ENCODE measurements around the gene PLCZ1.
A peak's percentile ranks its signal among the peaks of the same experiment; 100 is the strongest.

Gene PLCZ1

GRCh38 chr12:18706798-18707197 is 31.0 kb downstream of the PLCZ1 start:
- H4K8ac ChIP-seq (ENCODE audit: low read length): no peak overlapping the region
- no peak overlapping the region for H3K9ac ChIP-seq (ENCODE audit: low read length)
- H3K36me3 ChIP-seq (ENCODE audit: control insufficient read depth in 1 of 2, insufficient read depth in 2 of 2, low read depth in 1 of 2, low read length in 2 of 2): no peaks in the 10 kb centered on the region
- H3K4me2 ChIP-seq (ENCODE audit: low read length, poor library complexity, severe bottlenecking): no peak overlapping the region
- 100% methylated on average over 1 of the region's 1 CpG for WGBS
- no peak overlapping the region for H3K23ac ChIP-seq (ENCODE audit: low read length in 2 of 2)
- H3K27ac ChIP-seq (ENCODE audit: low read length, poor library complexity, severe bottlenecking): no peak overlapping the region
- no peaks in the 10 kb centered on the region for H3K79me1 ChIP-seq (replicated peaks; ENCODE audit: low read length, poor library complexity, severe bottlenecking)
- DNase-seq: no peak
- H2BK15ac ChIP-seq (ENCODE audit: low read depth, poor library complexity, severe bottlenecking): no peak overlapping the region
- no peak overlapping the region for H2AK5ac ChIP-seq (ENCODE audit: low read length, severe bottlenecking)
- H2BK120ac ChIP-seq (ENCODE audit: low read depth, low read length): no peak overlapping the region
- H2BK12ac ChIP-seq (ENCODE audit: low read length in 2 of 2): no peak overlapping the region
- H3K4me3 ChIP-seq (ENCODE audit: insufficient read depth in 1 of 2, low read depth in 1 of 2, low read length in 2 of 2): no peak overlapping the region
- H3K14ac ChIP-seq (ENCODE audit: low read length in 2 of 2): no peak overlapping the region
- no peaks in the 10 kb centered on the region for H3K27me3 ChIP-seq (ENCODE audit: control insufficient read depth in 1 of 2, insufficient read depth in 1 of 2, low read length in 2 of 2)
- H3K4me1 ChIP-seq (ENCODE audit: control insufficient read depth, insufficient read depth, low read depth, low read length): peaks cover 4% of the 10 kb centered on the region
- peaks cover 3% of the 10 kb centered on the region for H3K9me3 ChIP-seq (ENCODE audit: control insufficient read depth, low read length)
- no peak overlapping the region for H4K91ac ChIP-seq (ENCODE audit: low read length)
- H2AFZ ChIP-seq (ENCODE audit: low read depth, low read length): no peak overlapping the region
- no peak overlapping the region for H3K4ac ChIP-seq (ENCODE audit: low read depth in 1 of 2, low read length in 2 of 2)
- H2BK5ac ChIP-seq (ENCODE audit: low read depth, low read length, poor library complexity, severe bottlenecking): no peak overlapping the region
- H3K18ac ChIP-seq (ENCODE audit: low read depth in 1 of 2, low read length in 2 of 2): no peak overlapping the region

- Histone ChIP-seq H3K27ac (ENCODE audit: low read length, poor library complexity, severe bottlenecking) (peak overlapping the region; percentile 86), H3K23ac (ENCODE audit: low read length in 2 of 2) (no peak overlapping the region), H3K79me1 (replicated peaks; ENCODE audit: low read length, poor library complexity, severe bottlenecking) (no peaks in the 10 kb centered on the region), H2BK15ac (ENCODE audit: low read depth, poor library complexity, severe bottlenecking) (no peak overlapping the region), H2AK5ac (ENCODE audit: low read length, severe bottlenecking) (no peak overlapping the region), H2BK12ac (ENCODE audit: low read length in 2 of 2) (no peak overlapping the region), H3K4me3 (ENCODE audit: insufficient read depth in 1 of 2, low read depth in 1 of 2, low read length in 2 of 2) (no peak overlapping the region), H3K9me3 (ENCODE audit: control insufficient read depth, low read length) (no peaks in the 10 kb centered on the region), H3K36me3 (ENCODE audit: control insufficient read depth in 1 of 2, insufficient read depth in 2 of 2, low read depth in 1 of 2, low read length in 2 of 2) (no peaks in the 10 kb centered on the region), H3K14ac (ENCODE audit: low read length in 2 of 2) (no peak overlapping the region), H3K27me3 (ENCODE audit: control insufficient read depth in 1 of 2, insufficient read depth in 1 of 2, low read length in 2 of 2) (no peaks in the 10 kb centered on the region), H3K9ac (ENCODE audit: low read length) (no peak overlapping the region), H3K4ac (ENCODE audit: low read depth in 1 of 2, low read length in 2 of 2) (no peak overlapping the region), H3K18ac (ENCODE audit: low read depth in 1 of 2, low read length in 2 of 2) (no peak overlapping the region), H4K91ac (ENCODE audit: low read length) (no peak overlapping the region), H2BK5ac (ENCODE audit: low read depth, low read length, poor library complexity, severe bottlenecking) (peak overlapping the region; percentile 24), H3K4me1 (ENCODE audit: control insufficient read depth, insufficient read depth, low read depth, low read length) (peaks cover 6% of the 10 kb centered on the region), H2AFZ (ENCODE audit: low read depth, low read length) (no peak overlapping the region), H4K8ac (ENCODE audit: low read length) (no peak overlapping the region), H2BK120ac (ENCODE audit: low read depth, low read length) (no peak overlapping the region), H3K4me2 (ENCODE audit: low read length, poor library complexity, severe bottlenecking) (no peak overlapping the region)
- 55% methylated on average over 2 of the region's 2 CpGs for WGBS
- DNase-seq: no peak
These were observed 33.9 kb downstream of the PLCZ1 start for GRCh38 chr12:18703911-18704310.

- no peak overlapping the region for H3K9ac ChIP-seq (ENCODE audit: low read length)
- no peak overlapping the region for H4K91ac ChIP-seq (ENCODE audit: low read length)
- no peak overlapping the region for H2BK5ac ChIP-seq (ENCODE audit: low read depth, low read length, poor library complexity, severe bottlenecking)
- no peak overlapping the region for H3K23ac ChIP-seq (ENCODE audit: low read length in 2 of 2)
- H3K4me1 ChIP-seq (ENCODE audit: control insufficient read depth, insufficient read depth, low read depth, low read length): peaks cover 6% of the 10 kb centered on the region
- no peaks in the 10 kb centered on the region for H3K79me1 ChIP-seq (replicated peaks; ENCODE audit: low read length, poor library complexity, severe bottlenecking)
- no peaks in the 10 kb centered on the region for H3K36me3 ChIP-seq (ENCODE audit: control insufficient read depth in 1 of 2, insufficient read depth in 2 of 2, low read depth in 1 of 2, low read length in 2 of 2)
- no CpG with 5 or more reads among the region's 2 CpGs for WGBS
- H4K8ac ChIP-seq (ENCODE audit: low read length): no peak overlapping the region
- H3K4ac ChIP-seq (ENCODE audit: low read depth in 1 of 2, low read length in 2 of 2): no peak overlapping the region
- no peak overlapping the region for H2BK15ac ChIP-seq (ENCODE audit: low read depth, poor library complexity, severe bottlenecking)
- no peaks in the 10 kb centered on the region for H3K27me3 ChIP-seq (ENCODE audit: control insufficient read depth in 1 of 2, insufficient read depth in 1 of 2, low read length in 2 of 2)
- no peak overlapping the region for H3K14ac ChIP-seq (ENCODE audit: low read length in 2 of 2)
- H3K4me2 ChIP-seq (ENCODE audit: low read length, poor library complexity, severe bottlenecking): no peak overlapping the region
- no peak overlapping the region for H3K4me3 ChIP-seq (ENCODE audit: insufficient read depth in 1 of 2, low read depth in 1 of 2, low read length in 2 of 2)
- H2BK120ac ChIP-seq (ENCODE audit: low read depth, low read length): no peak overlapping the region
- H3K18ac ChIP-seq (ENCODE audit: low read depth in 1 of 2, low read length in 2 of 2): no peak overlapping the region
- peak overlapping the region; percentile 91 for H3K27ac ChIP-seq (ENCODE audit: low read length, poor library complexity, severe bottlenecking)
- no peaks in the 10 kb centered on the region for H3K9me3 ChIP-seq (ENCODE audit: control insufficient read depth, low read length)
- no peak overlapping the region for H2AK5ac ChIP-seq (ENCODE audit: low read length, severe bottlenecking)
- no peak overlapping the region for H2AFZ ChIP-seq (ENCODE audit: low read depth, low read length)
- H2BK12ac ChIP-seq (ENCODE audit: low read length in 2 of 2): no peak overlapping the region
- DNase-seq: no peak
These were observed 34.5 kb downstream of the PLCZ1 start for GRCh38 chr12:18703321-18703720.

- Histone ChIP-seq H3K14ac (ENCODE audit: low read length in 2 of 2) (no peak overlapping the region), H3K4ac (ENCODE audit: low read depth in 1 of 2, low read length in 2 of 2) (no peak overlapping the region), H2BK120ac (ENCODE audit: low read depth, low read length) (no peak overlapping the region), H3K18ac (ENCODE audit: low read depth in 1 of 2, low read length in 2 of 2) (no peak overlapping the region), H3K9ac (ENCODE audit: low read length) (peak overlapping the region; percentile 79), H3K27ac (ENCODE audit: low read length, poor library complexity, severe bottlenecking) (no peak overlapping the region), H3K4me2 (ENCODE audit: low read length, poor library complexity, severe bottlenecking) (no peak overlapping the region), H3K9me3 (ENCODE audit: control insufficient read depth, low read length) (no peaks in the 10 kb centered on the region), H3K4me3 (ENCODE audit: insufficient read depth in 1 of 2, low read depth in 1 of 2, low read length in 2 of 2) (no peak overlapping the region), H4K91ac (ENCODE audit: low read length) (no peak overlapping the region), H3K36me3 (ENCODE audit: control insufficient read depth in 1 of 2, insufficient read depth in 2 of 2, low read depth in 1 of 2, low read length in 2 of 2) (no peaks in the 10 kb centered on the region), H2AFZ (ENCODE audit: low read depth, low read length) (no peak overlapping the region), H2BK5ac (ENCODE audit: low read depth, low read length, poor library complexity, severe bottlenecking) (no peak overlapping the region), H3K23ac (ENCODE audit: low read length in 2 of 2) (no peak overlapping the region), H2BK12ac (ENCODE audit: low read length in 2 of 2) (no peak overlapping the region), H3K4me1 (ENCODE audit: control insufficient read depth, insufficient read depth, low read depth, low read length) (peaks cover 6% of the 10 kb centered on the region), H4K8ac (ENCODE audit: low read length) (no peak overlapping the region), H2BK15ac (ENCODE audit: low read depth, poor library complexity, severe bottlenecking) (no peak overlapping the region), H3K27me3 (ENCODE audit: control insufficient read depth in 1 of 2, insufficient read depth in 1 of 2, low read length in 2 of 2) (no peaks in the 10 kb centered on the region), H3K79me1 (replicated peaks; ENCODE audit: low read length, poor library complexity, severe bottlenecking) (no peaks in the 10 kb centered on the region), H2AK5ac (ENCODE audit: low read length, severe bottlenecking) (no peak overlapping the region)
- DNase-seq: peak; percentile 44
- WGBS: 100% methylated on average over 3 of the region's 3 CpGs
These were observed 37.5 kb downstream of the PLCZ1 start for GRCh38 chr12:18700271-18700670.

Data from mesenchymal stem cell (in vitro differentiated cells and primary cell).